ENCODE data around the gene VWCE. TPM values are rescaled to one million over a fixed set of nuclear protein-coding genes. Genes with fewer than 3 reads are reported as not detected.
A peak's percentile ranks its signal among the peaks of the same experiment; 100 is the strongest.

Gene VWCE
- total and polyA plus RNA-seq, 10 of the 15 experiments (the other 5 are each of a cell fraction or from before 2014, with no cell fraction given): 0.10 to 4.9 (median 2.4) TPM

DNA sequence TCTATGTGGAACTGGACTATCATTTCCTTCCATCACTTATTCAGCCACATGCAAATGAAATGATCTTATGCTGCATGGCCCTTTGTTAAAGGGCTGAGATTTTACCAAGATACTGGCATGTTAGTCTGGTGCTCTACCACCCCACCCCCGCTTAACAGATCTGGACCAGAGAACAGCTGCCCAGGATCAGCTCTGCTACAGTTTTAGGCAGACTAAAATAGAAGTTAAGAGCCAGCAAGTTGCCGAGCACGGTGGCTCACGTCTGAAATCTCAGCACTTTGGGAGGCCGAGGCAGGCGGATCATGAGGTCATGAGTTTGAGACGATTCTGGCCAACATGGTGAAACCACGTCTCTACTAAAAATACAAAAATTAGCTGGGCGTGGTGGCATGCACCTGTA lies 33.2 kb upstream of the VWCE start:
- DNase-seq (ENCODE audit: low read depth, low spot score): no peak
- H3K79me2 ChIP-seq (ENCODE audit: control insufficient read depth, insufficient read depth, low read length): peaks cover 60% of the 10 kb centered on the region
- TF ChIP-seq NR2C2 (IDR thresholded peaks at IDR 0.05; ENCODE audit: borderline replicate concordance, control insufficient read depth, insufficient read length, low read depth) (no peak), JUNB (IDR thresholded peaks at IDR 0.05) (no peak), BMI1 (IDR thresholded peaks at IDR 0.05; ENCODE audit: borderline replicate concordance) (no peak), FOS (IDR thresholded peaks at IDR 0.05; ENCODE audit: borderline replicate concordance, extremely low read depth, insufficient read length) (no peak), BHLHE40 (IDR thresholded peaks at IDR 0.05; ENCODE audit: borderline replicate concordance in 1 of 2, low read depth in 2 of 2, low read length in 1 of 2) (no peak), RAD21 (IDR thresholded peaks at IDR 0.05; ENCODE audit: insufficient read depth, low read depth, low read length) (no peak), ZSCAN29 (IDR thresholded peaks at IDR 0.05) (no peak)
- H3K4me2 ChIP-seq (ENCODE audit: control insufficient read depth, insufficient read depth): no peak overlapping the region
- POLR2A ChIA-PET: no interaction called here
- SMC1A ChIA-PET (ENCODE audit: uncharacterized antibody, unreplicated experiment): interaction anchor here (1.3 to 2.9 kb wide), 5 partner anchors 8 to 57 kb away, joined by 3 to 15 read pairs (median 9); no protein-coding TSS in a partner anchor
- H3K36me3 ChIP-seq (ENCODE audit: control insufficient read depth in 2 of 2, insufficient read depth in 2 of 2, low read length in 1 of 2): peaks cover 9 to 38% of the 10 kb centered on the region in 2 experiments
- no peak overlapping the region for H3K4me3 ChIP-seq
- RAD21 ChIA-PET (ENCODE audit: unreplicated experiment): interaction anchor here (1.2 to 2.3 kb wide), 3 partner anchors 8 to 65 kb away, joined by 3 to 13 read pairs (median 4); no protein-coding TSS in a partner anchor
- H2AFZ ChIP-seq (ENCODE audit: control insufficient read depth, low read depth, low read length): no peak overlapping the region
- H3K27ac ChIP-seq (ENCODE audit: control insufficient read depth, insufficient read depth): no peak overlapping the region
- 95% methylated on average over 9 of the region's 9 CpGs for WGBS (ENCODE audit: insufficient coverage, insufficient replicate concordance, low lambda C conversion rate, missing lambda C conversion rate)
- in situ Hi-C loops (cut with MboI) (no loop called here), intact Hi-C loops (cut with micrococcal nuclease; ENCODE audit: unreplicated experiment) (no loop called here)
- no peak for ATAC-seq
- BruUV-seq (replicated peaks): no TSS peak
- H3K27me3 ChIP-seq (replicated peaks in 1 of 2; ENCODE audit: control insufficient read depth in 2 of 2, insufficient read depth in 2 of 2, low read length in 1 of 2): no peaks in the 10 kb centered on the region
- H3K9me3 ChIP-seq (replicated peaks; ENCODE audit: control insufficient read depth, insufficient read depth, low read length): no peaks in the 10 kb centered on the region
- H3K4me1 ChIP-seq (ENCODE audit: control insufficient read depth, insufficient read depth, low read length): peaks cover 5% of the 10 kb centered on the region; the same call in 1 of the 2 replicates
- H4K20me1 ChIP-seq (ENCODE audit: control insufficient read depth, insufficient read depth): no peaks in the 10 kb centered on the region; the same call in 1 of the 2 replicates
- no peak overlapping the region for H3K9ac ChIP-seq (ENCODE audit: control insufficient read depth, insufficient read depth, low read length)
- CTCF ChIA-PET: interaction anchor here (1.9 to 2.6 kb wide), 3 partner anchors 8 to 64 kb away, joined by 9 to 25 read pairs (median 12); partner anchors contain the start of gene TMEM216
- no peak for FAIRE-seq

DNA sequence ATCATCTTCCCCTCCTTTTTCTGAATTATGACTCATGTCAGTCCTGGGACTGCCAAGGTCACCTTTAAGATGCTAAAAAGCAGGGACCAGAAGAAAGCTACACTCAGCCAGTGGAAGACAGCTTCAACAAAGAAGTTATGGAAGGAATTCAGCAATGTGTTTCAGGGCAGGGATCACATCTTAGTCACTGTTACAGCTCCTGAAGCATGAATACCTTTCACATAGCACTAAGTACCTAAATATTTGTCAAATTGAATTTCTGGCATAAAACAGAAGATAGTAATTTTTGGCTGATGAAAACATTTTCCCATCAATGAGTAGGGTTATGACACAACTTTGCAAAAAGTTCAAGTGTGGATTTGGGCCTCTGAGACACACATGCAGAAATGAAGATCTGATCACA lies 32.6 kb upstream of the VWCE start:
- intact Hi-C loops (cut with micrococcal nuclease; ENCODE audit: unreplicated experiment): no loop called here
- no peak overlapping the region for H3K4me3 ChIP-seq
- peaks cover 10 to 45% of the 10 kb centered on the region in 2 experiments for H3K36me3 ChIP-seq (ENCODE audit: control insufficient read depth in 2 of 2, insufficient read depth in 2 of 2, low read length in 1 of 2)
- peaks cover 53% of the 10 kb centered on the region for H3K79me2 ChIP-seq (ENCODE audit: control insufficient read depth, insufficient read depth, low read length)
- H3K27ac ChIP-seq (ENCODE audit: control insufficient read depth, insufficient read depth): no peak overlapping the region
- no peak overlapping the region for H2AFZ ChIP-seq (ENCODE audit: control insufficient read depth, low read depth, low read length)
- POLR2A ChIA-PET: interaction anchor here (0.8 kb wide), 1 partner anchor 26 kb away, joined by 4 read pairs; no protein-coding TSS in a partner anchor
- H3K4me1 ChIP-seq (ENCODE audit: control insufficient read depth, insufficient read depth, low read length): peaks cover 5% of the 10 kb centered on the region; the same call in 1 of the 2 replicates
- ATAC-seq (no peak), DNase-seq (ENCODE audit: low read depth, low spot score) (no peak), FAIRE-seq (no peak)
- no TSS peak for BruUV-seq (replicated peaks)
- no peak overlapping the region for H3K9ac ChIP-seq (ENCODE audit: control insufficient read depth, insufficient read depth, low read length)
- H3K4me2 ChIP-seq (ENCODE audit: control insufficient read depth, insufficient read depth): peak overlapping the region; percentile 54; the same call in 1 of the 2 replicates
- CTCF ChIA-PET: interaction anchor here (0.7 to 2.6 kb wide), 5 partner anchors 9 to 394 kb away, joined by 3 to 25 read pairs (median 9); partner anchors contain the start of gene TMEM216
- SMC1A ChIA-PET (ENCODE audit: uncharacterized antibody, unreplicated experiment): interaction anchor here (1.0 to 2.9 kb wide), 7 partner anchors 9 to 66 kb away, joined by 3 to 15 read pairs (median 5); no protein-coding TSS in a partner anchor
- no peaks in the 10 kb centered on the region; the same call in 1 of the 2 replicates for H4K20me1 ChIP-seq (ENCODE audit: control insufficient read depth, insufficient read depth)
- RAD21 ChIA-PET (ENCODE audit: unreplicated experiment): interaction anchor here (0.8 to 2.3 kb wide), 5 partner anchors 9 to 74 kb away, joined by 3 to 13 read pairs (median 3); partner anchors contain the start of gene CYB561A3
- H3K9me3 ChIP-seq (replicated peaks; ENCODE audit: control insufficient read depth, insufficient read depth, low read length): no peaks in the 10 kb centered on the region
- in situ Hi-C loops (cut with MboI): no loop called here
- no peaks in the 10 kb centered on the region for H3K27me3 ChIP-seq (replicated peaks in 1 of 2; ENCODE audit: control insufficient read depth in 2 of 2, insufficient read depth in 2 of 2, low read length in 1 of 2)
- TF ChIP-seq RCOR1 (conservative IDR thresholded peaks at IDR 0.05; ENCODE audit: low read depth, low read length) (no peak), IRF4 (IDR thresholded peaks at IDR 0.05; ENCODE audit: low read depth, low read length) (no peak), IKZF2 (IDR thresholded peaks at IDR 0.05) (no peak)
- TF ChIP-seq, protein P1, sequence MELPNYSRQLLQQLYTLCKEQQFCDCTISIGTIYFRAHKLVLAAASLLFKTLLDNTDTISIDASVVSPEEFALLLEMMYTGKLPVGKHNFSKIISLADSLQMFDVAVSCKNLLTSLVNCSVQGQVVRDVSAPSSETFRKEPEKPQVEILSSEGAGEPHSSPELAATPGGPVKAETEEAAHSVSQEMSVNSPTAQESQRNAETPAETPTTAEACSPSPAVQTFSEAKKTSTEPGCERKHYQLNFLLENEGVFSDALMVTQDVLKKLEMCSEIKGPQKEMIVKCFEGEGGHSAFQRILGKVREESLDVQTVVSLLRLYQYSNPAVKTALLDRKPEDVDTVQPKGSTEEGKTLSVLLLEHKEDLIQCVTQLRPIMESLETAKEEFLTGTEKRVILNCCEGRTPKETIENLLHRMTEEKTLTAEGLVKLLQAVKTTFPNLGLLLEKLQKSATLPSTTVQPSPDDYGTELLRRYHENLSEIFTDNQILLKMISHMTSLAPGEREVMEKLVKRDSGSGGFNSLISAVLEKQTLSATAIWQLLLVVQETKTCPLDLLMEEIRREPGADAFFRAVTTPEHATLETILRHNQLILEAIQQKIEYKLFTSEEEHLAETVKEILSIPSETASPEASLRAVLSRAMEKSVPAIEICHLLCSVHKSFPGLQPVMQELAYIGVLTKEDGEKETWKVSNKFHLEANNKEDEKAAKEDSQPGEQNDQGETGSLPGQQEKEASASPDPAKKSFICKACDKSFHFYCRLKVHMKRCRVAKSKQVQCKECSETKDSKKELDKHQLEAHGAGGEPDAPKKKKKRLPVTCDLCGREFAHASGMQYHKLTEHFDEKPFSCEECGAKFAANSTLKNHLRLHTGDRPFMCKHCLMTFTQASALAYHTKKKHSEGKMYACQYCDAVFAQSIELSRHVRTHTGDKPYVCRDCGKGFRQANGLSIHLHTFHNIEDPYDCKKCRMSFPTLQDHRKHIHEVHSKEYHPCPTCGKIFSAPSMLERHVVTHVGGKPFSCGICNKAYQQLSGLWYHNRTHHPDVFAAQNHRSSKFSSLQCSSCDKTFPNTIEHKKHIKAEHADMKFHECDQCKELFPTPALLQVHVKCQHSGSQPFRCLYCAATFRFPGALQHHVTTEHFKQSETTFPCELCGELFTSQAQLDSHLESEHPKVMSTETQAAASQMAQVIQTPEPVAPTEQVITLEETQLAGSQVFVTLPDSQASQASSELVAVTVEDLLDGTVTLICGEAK (IDR thresholded peaks at IDR 0.05; ENCODE audit: borderline replicate concordance): no peak
- TF ChIP-seq, protein P2, sequence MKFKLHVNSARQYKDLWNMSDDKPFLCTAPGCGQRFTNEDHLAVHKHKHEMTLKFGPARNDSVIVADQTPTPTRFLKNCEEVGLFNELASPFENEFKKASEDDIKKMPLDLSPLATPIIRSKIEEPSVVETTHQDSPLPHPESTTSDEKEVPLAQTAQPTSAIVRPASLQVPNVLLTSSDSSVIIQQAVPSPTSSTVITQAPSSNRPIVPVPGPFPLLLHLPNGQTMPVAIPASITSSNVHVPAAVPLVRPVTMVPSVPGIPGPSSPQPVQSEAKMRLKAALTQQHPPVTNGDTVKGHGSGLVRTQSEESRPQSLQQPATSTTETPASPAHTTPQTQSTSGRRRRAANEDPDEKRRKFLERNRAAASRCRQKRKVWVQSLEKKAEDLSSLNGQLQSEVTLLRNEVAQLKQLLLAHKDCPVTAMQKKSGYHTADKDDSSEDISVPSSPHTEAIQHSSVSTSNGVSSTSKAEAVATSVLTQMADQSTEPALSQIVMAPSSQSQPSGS (IDR thresholded peaks at IDR 0.05; ENCODE audit: low read length): no peak
